Esophagus muscularis mucosa (tissue), 4 donors: ENCODE data around the gene ERI3.

ENCODE experiments used
- EP300 ChIP-seq: sonication (generic); formaldehyde crosslinking; IDR thresholded peaks from one replicate; pipeline ENCODE4 v1.6.1; 2017; ENCODE audit warnings: antibody characterized with exemption
- POLR2A ChIP-seq: fragments of 450-650 bp; IDR thresholded peaks from one replicate; pipeline ENCODE4 v1.6.1; 2017; ENCODE audit warnings: antibody characterized with exemption, moderate library complexity, mild to moderate bottlenecking, low read depth
- POLR2AphosphoS5 ChIP-seq, 2 donors: sonication (generic); formaldehyde crosslinking; IDR thresholded peaks; one replicate each; pipeline ENCODE4 v1.6.1; 2017; ENCODE audit warnings: antibody characterized with exemption in 2 of 2
- TF ChIP-seq, protein P1 (sequence below), 3 experiments: fragments of 200-600 bp in 2 of 3; fragments of 450-650 bp in 1 of 3; sonication (generic) in 2 of 3; IDR thresholded peaks; one replicate each; pipeline ENCODE4 v1.5.1; 2017 to 2019; ENCODE audit warnings: antibody characterized with exemption in 3 of 3, mild to moderate bottlenecking in 2 of 3, moderate library complexity in 1 of 3

DNA sequence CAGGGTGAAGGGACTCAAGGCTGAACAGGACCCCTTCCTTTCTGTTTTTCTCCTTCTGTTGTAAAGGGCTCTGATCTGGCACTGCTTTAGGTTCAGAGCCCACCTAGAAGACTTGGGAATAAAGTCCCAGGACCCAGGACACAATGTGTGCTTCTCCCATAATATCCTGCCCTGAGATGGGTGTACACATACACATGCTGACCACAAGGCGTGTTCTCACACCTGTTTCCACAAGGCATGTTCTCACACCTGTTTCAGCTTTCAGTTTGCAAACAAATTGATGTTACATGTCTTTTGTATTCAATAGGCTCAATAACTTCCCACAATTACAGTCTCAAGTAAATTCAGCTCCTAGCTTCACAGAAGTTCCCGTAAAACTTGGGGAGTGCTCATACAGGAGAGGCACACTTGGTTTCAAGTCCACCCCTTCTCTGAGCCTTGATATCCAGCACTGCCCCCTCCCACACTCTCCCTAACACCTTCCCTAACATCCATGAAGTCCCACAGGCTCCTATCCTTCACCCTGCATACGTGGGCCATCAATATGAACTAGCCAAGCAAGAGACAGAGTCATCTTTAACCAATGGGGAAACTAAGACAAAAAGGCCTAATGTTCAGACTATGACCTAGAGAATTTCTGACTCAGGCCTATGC is 41.7 kb downstream of the ERI3 start:
- TF ChIP-seq, protein P1, sequence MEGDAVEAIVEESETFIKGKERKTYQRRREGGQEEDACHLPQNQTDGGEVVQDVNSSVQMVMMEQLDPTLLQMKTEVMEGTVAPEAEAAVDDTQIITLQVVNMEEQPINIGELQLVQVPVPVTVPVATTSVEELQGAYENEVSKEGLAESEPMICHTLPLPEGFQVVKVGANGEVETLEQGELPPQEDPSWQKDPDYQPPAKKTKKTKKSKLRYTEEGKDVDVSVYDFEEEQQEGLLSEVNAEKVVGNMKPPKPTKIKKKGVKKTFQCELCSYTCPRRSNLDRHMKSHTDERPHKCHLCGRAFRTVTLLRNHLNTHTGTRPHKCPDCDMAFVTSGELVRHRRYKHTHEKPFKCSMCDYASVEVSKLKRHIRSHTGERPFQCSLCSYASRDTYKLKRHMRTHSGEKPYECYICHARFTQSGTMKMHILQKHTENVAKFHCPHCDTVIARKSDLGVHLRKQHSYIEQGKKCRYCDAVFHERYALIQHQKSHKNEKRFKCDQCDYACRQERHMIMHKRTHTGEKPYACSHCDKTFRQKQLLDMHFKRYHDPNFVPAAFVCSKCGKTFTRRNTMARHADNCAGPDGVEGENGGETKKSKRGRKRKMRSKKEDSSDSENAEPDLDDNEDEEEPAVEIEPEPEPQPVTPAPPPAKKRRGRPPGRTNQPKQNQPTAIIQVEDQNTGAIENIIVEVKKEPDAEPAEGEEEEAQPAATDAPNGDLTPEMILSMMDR (IDR thresholded peaks at IDR 0.05), result no peak
- TF ChIP-seq POLR2A (no peak), POLR2AphosphoS5 (IDR thresholded peaks at IDR 0.05) (no peak), EP300 (no peak)
